Measurements from ENCODE around the gene RND3.

Gene RND3

GRCh38 chr2:150491943-150492342, 4.5 kb upstream of the RND3 start:
- DNase-seq: no peak

GRCh38 chr2:150491430-150491829, 4.0 kb upstream of the RND3 start:
- no peak for DNase-seq

GRCh38 chr2:150490466-150490865, 3.0 kb upstream of the RND3 start:
- no peak for DNase-seq

- peak; percentile 27 to 80 (median 68) for DNase-seq
Measured at GRCh38 chr2:150486539-150487484, 655 bp downstream of the RND3 start.

- peak; percentile 34 to 83 (median 78) for DNase-seq
Measured at GRCh38 chr2:150485871-150486538, 1.5 kb downstream of the RND3 start.

- peak; percentile 61 to 92 (median 90) for DNase-seq
Measured at GRCh38 chr2:150485114-150485870, 2.2 kb downstream of the RND3 start.

GRCh38 chr2:150484461-150485021, 2.9 kb downstream of the RND3 start:
- peak in 1 of 3 experiments; percentile 35 for DNase-seq

- peak in 1 of 3 experiments; percentile 33 for DNase-seq
Measured at GRCh38 chr2:150484006-150484405, 3.5 kb downstream of the RND3 start.

- DNase-seq: no peak
Measured at GRCh38 chr2:150483532-150483931, 3.9 kb downstream of the RND3 start.

GRCh38 chr2:150482667-150483400, 4.6 kb downstream of the RND3 start:
- no peak for DNase-seq

GRCh38 chr2:150482111-150482510, 5.4 kb downstream of the RND3 start:
- DNase-seq: no peak

GRCh38 chr2:150480971-150481830, 6.3 kb downstream of the RND3 start:
- no peak for DNase-seq

GRCh38 chr2:150480241-150480640, 7.2 kb downstream of the RND3 start:
- no peak for DNase-seq

GRCh38 chr2:150479075-150479915, 8.2 kb downstream of the RND3 start:
- no peak for DNase-seq

GRCh38 chr2:150478200-150478974, 9.1 kb downstream of the RND3 start:
- DNase-seq: no peak

- DNase-seq: no peak
Measured at GRCh38 chr2:150477347-150477746, 10.1 kb downstream of the RND3 start.

GRCh38 chr2:150476809-150477302, 10.6 kb downstream of the RND3 start:
- no peak for DNase-seq

- no peak for DNase-seq
Measured at GRCh38 chr2:150476286-150476685, 11.2 kb downstream of the RND3 start.

Measured in NCI-H1417 (cell line).